T-helper 22 cell (primary cell): ENCODE measurements around the gene SYTL1.
A peak's percentile ranks its signal among the peaks of the same experiment; 100 is the strongest.

Source experiments
- DNase-seq: peaks from one replicate; pipeline ENCODE4 v3.0.0-alpha.2; 2020; ENCODE audit warnings: low read depth

SYTL1 gene

GRCh38 chr1:27348861-27349783, 7.3 kb downstream of the SYTL1 start:
- no peak for DNase-seq

GRCh38 chr1:27349784-27350662, 8.2 kb downstream of the SYTL1 start:
- no peak for DNase-seq

- DNase-seq = no peak
These were observed 9.1 kb downstream of the SYTL1 start for GRCh38 chr1:27350663-27351540.

GRCh38 chr1:27351541-27352107, 9.8 kb downstream of the SYTL1 start:
- no peak for DNase-seq

GRCh38 chr1:27353166-27353565, 11.3 kb downstream of the SYTL1 start:
- DNase-seq = no peak

- no peak for DNase-seq
These were observed 11.8 kb downstream of the SYTL1 start for GRCh38 chr1:27353629-27354028.

- DNase-seq = no peak
These were observed 13.9 kb downstream of the SYTL1 start for GRCh38 chr1:27355683-27356082.

- DNase-seq = no peak
These were observed 14.4 kb downstream of the SYTL1 start for GRCh38 chr1:27356277-27356618.

GRCh38 chr1:27356619-27357280, 14.9 kb downstream of the SYTL1 start:
- DNase-seq = peak; percentile 37

- peak; percentile 53 for DNase-seq
These were observed 15.6 kb downstream of the SYTL1 start for GRCh38 chr1:27357281-27358037.

GRCh38 chr1:27358038-27358927, 16.5 kb downstream of the SYTL1 start:
- DNase-seq = no peak

GRCh38 chr1:27358928-27359313, 17.1 kb downstream of the SYTL1 start:
- no peak for DNase-seq

- no peak for DNase-seq
These were observed 18.0 kb downstream of the SYTL1 start for GRCh38 chr1:27359822-27360158.

- DNase-seq = peak; percentile 51
These were observed 18.6 kb downstream of the SYTL1 start for GRCh38 chr1:27360159-27361043.

- no peak for DNase-seq
These were observed 19.2 kb downstream of the SYTL1 start for GRCh38 chr1:27361044-27361402.

GRCh38 chr1:27361553-27361952, 19.7 kb downstream of the SYTL1 start:
- DNase-seq = no peak

- DNase-seq = no peak
These were observed 22.2 kb downstream of the SYTL1 start for GRCh38 chr1:27363766-27364695.
